ENCODE data around the gene KIF6. TPM values are rescaled to one million over a fixed set of nuclear protein-coding genes. Genes with fewer than 3 reads are reported as not detected.

Gene KIF6
- total RNA-seq, 1 experiment from 2014 or later = not detected

- Histone ChIP-seq H2AFZ (ENCODE audit: low read depth, low read length, poor library complexity, severe bottlenecking) (no peak overlapping the region), H3K4me1 (ENCODE audit: control insufficient read depth in 1 of 2, insufficient read depth in 2 of 2, low read length in 2 of 2) (no peaks in the 10 kb centered on the region), H3K4me2 (ENCODE audit: low read length) (no peak overlapping the region), H3K27me3 (ENCODE audit: insufficient read depth, low read length) (peaks cover 11% of the 10 kb centered on the region), H3K9me2 (ENCODE audit: insufficient read depth) (no peaks in the 10 kb centered on the region), H3K9me3 (ENCODE audit: control insufficient read depth in 1 of 2, insufficient read depth in 1 of 2, low read depth in 1 of 2, low read length in 2 of 2) (no peaks in the 10 kb centered on the region), H3K27ac (ENCODE audit: low read depth, low read length) (no peak overlapping the region), H3K9ac (ENCODE audit: low read length) (no peak overlapping the region), H3K36me3 (ENCODE audit: control insufficient read depth in 1 of 2, insufficient read depth in 2 of 2, low read length in 2 of 2) (no peaks in the 10 kb centered on the region), H4K20me1 (ENCODE audit: insufficient read depth) (no peaks in the 10 kb centered on the region), H3K4me3 (replicated peaks in 1 of 2; ENCODE audit: low read depth in 1 of 2, low read length in 2 of 2) (no peak overlapping the region), H3K79me2 (ENCODE audit: insufficient read depth, low read length) (no peaks in the 10 kb centered on the region)
- no peak for DNase-seq (ENCODE audit: low read depth, low spot score)
- no peak for TF ChIP-seq ZFX (IDR thresholded peaks at IDR 0.05)
- TF ChIP-seq CBX3 (IDR thresholded peaks at IDR 0.05; ENCODE audit: low read depth) = no peak
- TF ChIP-seq SRF (IDR thresholded peaks at IDR 0.05; ENCODE audit: low read depth) = no peak
- no peak for ATAC-seq
- POLR2A ChIA-PET = no interaction called here
- no TSS peak for BruUV-seq (replicated peaks)
- intact Hi-C loops (cut with micrococcal nuclease) = no loop called here
- RAD21 ChIA-PET (ENCODE audit: low non-redundant PET in 1 of 2, low total read pairs in 2 of 2, uncharacterized antibody in 2 of 2, unreplicated experiment in 2 of 2) = no interaction called here
- CTCF ChIA-PET = no interaction called here
Measured at GRCh38 chr6:39585641-39586040, 139.6 kb downstream of the KIF6 start.

- no peak for ATAC-seq
- no peak for TF ChIP-seq ZBTB33 (IDR thresholded peaks at IDR 0.05; ENCODE audit: extremely low read depth, insufficient replicate concordance, low read length)
- POLR2A ChIA-PET = no interaction called here
- intact Hi-C loops (cut with micrococcal nuclease) = no loop called here
- no TSS peak for BruUV-seq (replicated peaks)
- Histone ChIP-seq H3K4me1 (ENCODE audit: control insufficient read depth in 1 of 2, insufficient read depth in 2 of 2, low read length in 2 of 2) (no peaks in the 10 kb centered on the region), H3K9ac (ENCODE audit: low read length) (no peak overlapping the region), H3K79me2 (ENCODE audit: insufficient read depth, low read length) (no peaks in the 10 kb centered on the region), H2AFZ (ENCODE audit: low read depth, low read length, poor library complexity, severe bottlenecking) (no peak overlapping the region), H3K4me2 (ENCODE audit: low read length) (no peak overlapping the region), H3K36me3 (ENCODE audit: control insufficient read depth in 1 of 2, insufficient read depth in 2 of 2, low read length in 2 of 2) (no peaks in the 10 kb centered on the region), H3K27me3 (ENCODE audit: insufficient read depth, low read length) (peaks cover 28% of the 10 kb centered on the region; the same call in 1 of the 2 replicates), H4K20me1 (ENCODE audit: insufficient read depth) (no peaks in the 10 kb centered on the region), H3K9me2 (ENCODE audit: insufficient read depth) (no peaks in the 10 kb centered on the region), H3K9me3 (ENCODE audit: control insufficient read depth in 1 of 2, insufficient read depth in 1 of 2, low read depth in 1 of 2, low read length in 2 of 2) (no peaks in the 10 kb centered on the region), H3K4me3 (replicated peaks in 1 of 2; ENCODE audit: low read depth in 1 of 2, low read length in 2 of 2) (no peak overlapping the region), H3K27ac (ENCODE audit: low read depth, low read length) (no peak overlapping the region)
- RAD21 ChIA-PET (ENCODE audit: low non-redundant PET in 1 of 2, low total read pairs in 2 of 2, uncharacterized antibody in 2 of 2, unreplicated experiment in 2 of 2) = no interaction called here
- no peak for DNase-seq (ENCODE audit: low read depth, low spot score)
- CTCF ChIA-PET = no interaction called here
Measured at GRCh38 chr6:39577446-39578165, 147.6 kb downstream of the KIF6 start.
